ENCODE measurements around the gene LIN7A.

DNA sequence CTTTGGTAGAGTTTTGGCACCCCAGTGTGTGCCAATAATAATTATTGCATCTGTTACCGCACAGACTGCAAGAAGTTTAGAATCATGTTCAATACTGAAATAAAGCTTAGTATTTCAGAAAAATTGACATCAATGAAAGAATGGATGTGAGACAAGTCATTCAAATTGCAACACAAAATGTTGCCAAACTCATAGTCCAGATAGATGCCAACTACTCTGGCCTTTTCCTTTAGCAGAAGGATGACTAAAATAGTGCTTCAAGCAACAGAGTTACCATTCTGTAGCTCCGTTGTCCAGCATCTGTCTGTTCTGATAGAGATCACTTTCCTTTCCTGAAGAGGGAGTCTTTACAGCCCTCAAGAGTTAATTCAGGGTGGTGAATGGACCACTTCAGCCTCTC, 77.5 kb downstream of the LIN7A start:
- TF ChIP-seq, protein P1, sequence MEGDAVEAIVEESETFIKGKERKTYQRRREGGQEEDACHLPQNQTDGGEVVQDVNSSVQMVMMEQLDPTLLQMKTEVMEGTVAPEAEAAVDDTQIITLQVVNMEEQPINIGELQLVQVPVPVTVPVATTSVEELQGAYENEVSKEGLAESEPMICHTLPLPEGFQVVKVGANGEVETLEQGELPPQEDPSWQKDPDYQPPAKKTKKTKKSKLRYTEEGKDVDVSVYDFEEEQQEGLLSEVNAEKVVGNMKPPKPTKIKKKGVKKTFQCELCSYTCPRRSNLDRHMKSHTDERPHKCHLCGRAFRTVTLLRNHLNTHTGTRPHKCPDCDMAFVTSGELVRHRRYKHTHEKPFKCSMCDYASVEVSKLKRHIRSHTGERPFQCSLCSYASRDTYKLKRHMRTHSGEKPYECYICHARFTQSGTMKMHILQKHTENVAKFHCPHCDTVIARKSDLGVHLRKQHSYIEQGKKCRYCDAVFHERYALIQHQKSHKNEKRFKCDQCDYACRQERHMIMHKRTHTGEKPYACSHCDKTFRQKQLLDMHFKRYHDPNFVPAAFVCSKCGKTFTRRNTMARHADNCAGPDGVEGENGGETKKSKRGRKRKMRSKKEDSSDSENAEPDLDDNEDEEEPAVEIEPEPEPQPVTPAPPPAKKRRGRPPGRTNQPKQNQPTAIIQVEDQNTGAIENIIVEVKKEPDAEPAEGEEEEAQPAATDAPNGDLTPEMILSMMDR (IDR thresholded peaks at IDR 0.05; ENCODE audit: insufficient read depth, low read length, poor library complexity, severe bottlenecking): no peak
- no peak for TF ChIP-seq EZH2phosphoT487 (conservative IDR thresholded peaks at IDR 0.05; ENCODE audit: low read length)

Data from SU-DHL-6 (cell line).